Measurements from ENCODE around the gene ITCH.
"Not testable (repeated sequence)": the region's sequence is repeated elsewhere in the genome, so short reads cannot be mapped to it uniquely, and the experiment has no call there.

Gene ITCH

GRCh38 chr20:34493646-34494045 lies 130.6 kb downstream of the ITCH start:
- Histone ChIP-seq H3K4me3 (ENCODE audit: insufficient read depth, low read depth, low read length, poor library complexity, severe bottlenecking) (no peak overlapping the region), H3K27me3 (replicated peaks; ENCODE audit: control insufficient read depth, insufficient read depth, low read length, poor library complexity, severe bottlenecking) (no peaks in the 10 kb centered on the region), H3K4me1 (ENCODE audit: control insufficient read depth, insufficient read depth, low read length, poor library complexity, severe bottlenecking) (no peaks in the 10 kb centered on the region), H3K36me3 (ENCODE audit: control insufficient read depth, insufficient read depth, low read length) (peaks cover 44% of the 10 kb centered on the region), H3K9me3 (ENCODE audit: control insufficient read depth, low read length) (no peaks in the 10 kb centered on the region), H3K27ac (ENCODE audit: insufficient read depth, low read length, poor library complexity, severe bottlenecking) (no peak overlapping the region)
- DNase-seq = no peak

GRCh38 chr20:34495307-34495706 lies 132.2 kb downstream of the ITCH start:
- no peaks in the 10 kb centered on the region for H3K4me1 ChIP-seq (ENCODE audit: control insufficient read depth, insufficient read depth, low read length, poor library complexity, severe bottlenecking)
- no peak overlapping the region for H3K27ac ChIP-seq (ENCODE audit: insufficient read depth, low read length, poor library complexity, severe bottlenecking)
- no peak for DNase-seq
- peaks cover 48% of the 10 kb centered on the region for H3K36me3 ChIP-seq (ENCODE audit: control insufficient read depth, insufficient read depth, low read length)
- no peak overlapping the region for H3K4me3 ChIP-seq (ENCODE audit: insufficient read depth, low read depth, low read length, poor library complexity, severe bottlenecking)
- H3K9me3 ChIP-seq (ENCODE audit: control insufficient read depth, low read length) = no peaks in the 10 kb centered on the region
- no peaks in the 10 kb centered on the region for H3K27me3 ChIP-seq (replicated peaks; ENCODE audit: control insufficient read depth, insufficient read depth, low read length, poor library complexity, severe bottlenecking)

GRCh38 chr20:34495916-34496315 lies 132.8 kb downstream of the ITCH start:
- DNase-seq = no peak
- no peaks in the 10 kb centered on the region for H3K9me3 ChIP-seq (ENCODE audit: control insufficient read depth, low read length)
- no peak overlapping the region for H3K27ac ChIP-seq (ENCODE audit: insufficient read depth, low read length, poor library complexity, severe bottlenecking)
- H3K36me3 ChIP-seq (ENCODE audit: control insufficient read depth, insufficient read depth, low read length) = peaks cover 48% of the 10 kb centered on the region
- no peaks in the 10 kb centered on the region for H3K27me3 ChIP-seq (replicated peaks; ENCODE audit: control insufficient read depth, insufficient read depth, low read length, poor library complexity, severe bottlenecking)
- no peak overlapping the region for H3K4me3 ChIP-seq (ENCODE audit: insufficient read depth, low read depth, low read length, poor library complexity, severe bottlenecking)
- no peaks in the 10 kb centered on the region for H3K4me1 ChIP-seq (ENCODE audit: control insufficient read depth, insufficient read depth, low read length, poor library complexity, severe bottlenecking)

- not testable (repeated sequence) for H3K27me3 ChIP-seq (replicated peaks; ENCODE audit: control insufficient read depth, insufficient read depth, low read length, poor library complexity, severe bottlenecking); H3K4me3 ChIP-seq (ENCODE audit: insufficient read depth, low read depth, low read length, poor library complexity, severe bottlenecking)
These were observed 134.5 kb downstream of the ITCH start for GRCh38 chr20:34497596-34497995.

GRCh38 chr20:34500823-34501222 lies 137.8 kb downstream of the ITCH start:
- no peak for DNase-seq
- Histone ChIP-seq H3K4me3 (ENCODE audit: insufficient read depth, low read depth, low read length, poor library complexity, severe bottlenecking) (no peak overlapping the region), H3K36me3 (ENCODE audit: control insufficient read depth, insufficient read depth, low read length) (peaks cover 41% of the 10 kb centered on the region), H3K27me3 (replicated peaks; ENCODE audit: control insufficient read depth, insufficient read depth, low read length, poor library complexity, severe bottlenecking) (no peaks in the 10 kb centered on the region), H3K27ac (ENCODE audit: insufficient read depth, low read length, poor library complexity, severe bottlenecking) (no peak overlapping the region), H3K9me3 (ENCODE audit: control insufficient read depth, low read length) (no peaks in the 10 kb centered on the region), H3K4me1 (ENCODE audit: control insufficient read depth, insufficient read depth, low read length, poor library complexity, severe bottlenecking) (no peaks in the 10 kb centered on the region)

More at GRCh38 chr20:34497596-34497995, 134.5 kb downstream of the ITCH start:
- H3K9me3 ChIP-seq (ENCODE audit: control insufficient read depth, low read length); DNase-seq; H3K4me1 ChIP-seq (ENCODE audit: control insufficient read depth, insufficient read depth, low read length, poor library complexity, severe bottlenecking); H3K27ac ChIP-seq (ENCODE audit: insufficient read depth, low read length, poor library complexity, severe bottlenecking): not testable (repeated sequence)
- H3K36me3 ChIP-seq (ENCODE audit: control insufficient read depth, insufficient read depth, low read length) = peaks cover 44% of the 10 kb centered on the region

- Histone ChIP-seq H3K4me1 (ENCODE audit: control insufficient read depth, insufficient read depth, low read length, poor library complexity, severe bottlenecking) (no peaks in the 10 kb centered on the region), H3K27ac (ENCODE audit: insufficient read depth, low read length, poor library complexity, severe bottlenecking) (no peak overlapping the region), H3K36me3 (ENCODE audit: control insufficient read depth, insufficient read depth, low read length) (peaks cover 18% of the 10 kb centered on the region), H3K9me3 (ENCODE audit: control insufficient read depth, low read length) (no peaks in the 10 kb centered on the region), H3K27me3 (replicated peaks; ENCODE audit: control insufficient read depth, insufficient read depth, low read length, poor library complexity, severe bottlenecking) (no peaks in the 10 kb centered on the region), H3K4me3 (ENCODE audit: insufficient read depth, low read depth, low read length, poor library complexity, severe bottlenecking) (no peak overlapping the region)
- no peak for DNase-seq
These were observed 143.4 kb downstream of the ITCH start for GRCh38 chr20:34506480-34506879.

GRCh38 chr20:34507702-34508413 lies 144.8 kb downstream of the ITCH start:
- Histone ChIP-seq H3K4me3 (ENCODE audit: insufficient read depth, low read depth, low read length, poor library complexity, severe bottlenecking) (no peak overlapping the region), H3K9me3 (ENCODE audit: control insufficient read depth, low read length) (no peaks in the 10 kb centered on the region), H3K27me3 (replicated peaks; ENCODE audit: control insufficient read depth, insufficient read depth, low read length, poor library complexity, severe bottlenecking) (no peaks in the 10 kb centered on the region), H3K27ac (ENCODE audit: insufficient read depth, low read length, poor library complexity, severe bottlenecking) (no peak overlapping the region), H3K36me3 (ENCODE audit: control insufficient read depth, insufficient read depth, low read length) (peaks cover 13% of the 10 kb centered on the region), H3K4me1 (ENCODE audit: control insufficient read depth, insufficient read depth, low read length, poor library complexity, severe bottlenecking) (peaks cover 1% of the 10 kb centered on the region)
- DNase-seq = no peak

- no peaks in the 10 kb centered on the region for H3K27me3 ChIP-seq (replicated peaks; ENCODE audit: control insufficient read depth, insufficient read depth, low read length, poor library complexity, severe bottlenecking)
- peaks cover 5% of the 10 kb centered on the region for H3K36me3 ChIP-seq (ENCODE audit: control insufficient read depth, insufficient read depth, low read length)
- H3K4me1 ChIP-seq (ENCODE audit: control insufficient read depth, insufficient read depth, low read length, poor library complexity, severe bottlenecking) = peaks cover 9% of the 10 kb centered on the region
- DNase-seq = no peak
- H3K9me3 ChIP-seq (ENCODE audit: control insufficient read depth, low read length) = no peaks in the 10 kb centered on the region
- H3K4me3 ChIP-seq (ENCODE audit: insufficient read depth, low read depth, low read length, poor library complexity, severe bottlenecking) = no peak overlapping the region
- H3K27ac ChIP-seq (ENCODE audit: insufficient read depth, low read length, poor library complexity, severe bottlenecking) = no peak overlapping the region
These were observed 147.5 kb downstream of the ITCH start for GRCh38 chr20:34510575-34510974.

- Histone ChIP-seq H3K27me3 (replicated peaks; ENCODE audit: control insufficient read depth, insufficient read depth, low read length, poor library complexity, severe bottlenecking) (no peaks in the 10 kb centered on the region), H3K27ac (ENCODE audit: insufficient read depth, low read length, poor library complexity, severe bottlenecking) (no peak overlapping the region), H3K4me3 (ENCODE audit: insufficient read depth, low read depth, low read length, poor library complexity, severe bottlenecking) (no peak overlapping the region), H3K4me1 (ENCODE audit: control insufficient read depth, insufficient read depth, low read length, poor library complexity, severe bottlenecking) (peaks cover 9% of the 10 kb centered on the region), H3K9me3 (ENCODE audit: control insufficient read depth, low read length) (no peaks in the 10 kb centered on the region), H3K36me3 (ENCODE audit: control insufficient read depth, insufficient read depth, low read length) (no peaks in the 10 kb centered on the region)
- no peak for DNase-seq
These were observed 148.8 kb downstream of the ITCH start for GRCh38 chr20:34511891-34512265.

GRCh38 chr20:34512266-34512954 lies 149.3 kb downstream of the ITCH start:
- H3K27ac ChIP-seq (ENCODE audit: insufficient read depth, low read length, poor library complexity, severe bottlenecking) = no peak overlapping the region
- no peak for DNase-seq
- H3K4me1 ChIP-seq (ENCODE audit: control insufficient read depth, insufficient read depth, low read length, poor library complexity, severe bottlenecking) = peaks cover 14% of the 10 kb centered on the region

More at GRCh38 chr20:34512266-34512954, 149.3 kb downstream of the ITCH start:
- Histone ChIP-seq H3K4me3 (ENCODE audit: insufficient read depth, low read depth, low read length, poor library complexity, severe bottlenecking) (no peak overlapping the region), H3K36me3 (ENCODE audit: control insufficient read depth, insufficient read depth, low read length) (no peaks in the 10 kb centered on the region), H3K9me3 (ENCODE audit: control insufficient read depth, low read length) (no peaks in the 10 kb centered on the region), H3K27me3 (replicated peaks; ENCODE audit: control insufficient read depth, insufficient read depth, low read length, poor library complexity, severe bottlenecking) (no peaks in the 10 kb centered on the region)

Measured in effector memory CD4-positive, alpha-beta T cell (primary cell).